ENCODE data around the gene MYD88. TPM values are rescaled to one million over a fixed set of nuclear protein-coding genes. Genes with fewer than 3 reads are reported as not detected.

Gene MYD88
- total RNA-seq, 3 donors from 2014 or later: 39.5 to 81.7 (median 72.4) TPM

- ATAC-seq: peak; percentile 85
- peaks cover 7% of the 10 kb centered on the region for H3K9me3 ChIP-seq
- H3K36me3 ChIP-seq (ENCODE audit: low read depth): no peaks in the 10 kb centered on the region
- TF ChIP-seq CTCF (IDR thresholded peaks at IDR 0.05): no peak
- no peak for DNase-seq
- no peak overlapping the region for H3K4me3 ChIP-seq
- intact Hi-C loops (cut with DNase I, micrococcal nuclease): no loop called here
- no peaks in the 10 kb centered on the region for H3K4me1 ChIP-seq (ENCODE audit: low read depth)
Observed at GRCh38 chr3:38151667-38152265, 13.3 kb downstream of the MYD88 start.

- H3K9me3 ChIP-seq: no peaks in the 10 kb centered on the region
- H3K36me3 ChIP-seq (ENCODE audit: low read depth): no peaks in the 10 kb centered on the region
- no peaks in the 10 kb centered on the region for H3K4me1 ChIP-seq (ENCODE audit: low read depth)
- H3K4me3 ChIP-seq: no peak overlapping the region
- no peak for ATAC-seq
- TF ChIP-seq CTCF (IDR thresholded peaks at IDR 0.05): no peak
- intact Hi-C loops (cut with DNase I, micrococcal nuclease): no loop called here
- DNase-seq: no peak
Observed at GRCh38 chr3:38152609-38153008, 14.1 kb downstream of the MYD88 start.

- TF ChIP-seq CTCF (IDR thresholded peaks at IDR 0.05): no peak
- DNase-seq: no peak
- Histone ChIP-seq H3K9me3 (no peaks in the 10 kb centered on the region), H3K36me3 (ENCODE audit: low read depth) (no peaks in the 10 kb centered on the region), H3K4me3 (no peak overlapping the region), H3K4me1 (ENCODE audit: low read depth) (no peaks in the 10 kb centered on the region)
- intact Hi-C loops (cut with DNase I, micrococcal nuclease): no loop called here
- ATAC-seq: no peak
Observed at GRCh38 chr3:38153221-38153620, 14.8 kb downstream of the MYD88 start.

GRCh38 chr3:38154033-38154494 lies 15.6 kb downstream of the MYD88 start:
- H3K36me3 ChIP-seq (ENCODE audit: low read depth): no peaks in the 10 kb centered on the region
- TF ChIP-seq CTCF (IDR thresholded peaks at IDR 0.05): no peak
- ATAC-seq: peak; percentile 41
- DNase-seq: no peak
- no peak overlapping the region for H3K4me3 ChIP-seq
- intact Hi-C loops (cut with DNase I, micrococcal nuclease): no loop called here
- H3K4me1 ChIP-seq (ENCODE audit: low read depth): no peaks in the 10 kb centered on the region
- H3K9me3 ChIP-seq: no peaks in the 10 kb centered on the region

GRCh38 chr3:38154625-38155255 lies 16.3 kb downstream of the MYD88 start:
- no peak overlapping the region for H3K4me3 ChIP-seq
- intact Hi-C loops (cut with DNase I, micrococcal nuclease): no loop called here
- no peaks in the 10 kb centered on the region for H3K9me3 ChIP-seq
- DNase-seq (peak in 1 of 3 donors; percentile 59), ATAC-seq (peak; percentile 82)
- no peaks in the 10 kb centered on the region for H3K4me1 ChIP-seq (ENCODE audit: low read depth)
- no peaks in the 10 kb centered on the region for H3K36me3 ChIP-seq (ENCODE audit: low read depth)
- TF ChIP-seq CTCF (IDR thresholded peaks at IDR 0.05): no peak
